HG03342 (cell line): ENCODE results near the gene ISG20L2.
A peak's percentile ranks its signal among the peaks of the same experiment; 100 is the strongest.

Experiments used
- ATAC-seq: cut with Tn5 transposase; IDR thresholded peaks from one replicate; pipeline ENCODE4 v1.9.1; 2021; ENCODE audit warnings: mild to moderate bottlenecking, moderate library complexity; ENCODE audit not compliant: unreplicated experiment

Gene ISG20L2

DNA sequence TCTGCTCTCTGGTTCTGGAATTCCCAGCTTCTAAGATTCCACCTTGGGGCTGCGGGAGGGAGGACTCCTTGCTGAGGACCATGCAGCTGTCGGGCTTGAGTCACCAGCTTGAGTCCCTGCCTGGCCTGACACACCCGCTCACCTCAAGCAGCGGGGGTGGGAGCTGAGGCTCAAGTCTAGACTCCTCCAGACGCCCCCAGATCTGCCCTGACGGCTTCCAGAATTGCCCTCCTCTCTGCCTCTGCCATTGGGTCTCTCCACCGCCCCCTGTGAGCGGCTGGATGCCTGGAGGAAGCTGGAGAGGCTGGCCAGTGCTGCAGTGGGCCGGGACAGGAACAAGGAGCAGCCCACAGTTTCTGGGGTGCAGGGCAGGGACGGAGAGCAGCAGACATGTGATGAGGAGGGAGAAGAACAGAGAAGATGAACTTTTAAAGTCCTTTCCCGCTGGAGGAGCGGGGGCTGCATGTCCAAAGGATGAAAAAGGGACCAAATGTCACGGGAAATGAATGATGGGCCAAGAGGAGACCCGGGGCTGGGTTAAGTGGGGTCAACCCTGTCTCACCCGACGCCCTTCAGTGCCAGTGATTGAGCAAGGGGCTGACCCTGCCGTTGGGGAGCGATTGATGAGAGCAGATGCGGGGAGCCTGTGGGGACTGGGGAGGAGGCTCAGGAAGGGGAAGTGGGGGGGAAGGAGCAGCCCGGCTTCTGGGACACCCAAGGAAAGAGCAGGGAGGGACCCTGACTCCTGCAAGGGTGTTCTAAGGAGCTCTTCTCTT lies 36.7 kb downstream of the ISG20L2 start:
- ATAC-seq, result no peak

DNA sequence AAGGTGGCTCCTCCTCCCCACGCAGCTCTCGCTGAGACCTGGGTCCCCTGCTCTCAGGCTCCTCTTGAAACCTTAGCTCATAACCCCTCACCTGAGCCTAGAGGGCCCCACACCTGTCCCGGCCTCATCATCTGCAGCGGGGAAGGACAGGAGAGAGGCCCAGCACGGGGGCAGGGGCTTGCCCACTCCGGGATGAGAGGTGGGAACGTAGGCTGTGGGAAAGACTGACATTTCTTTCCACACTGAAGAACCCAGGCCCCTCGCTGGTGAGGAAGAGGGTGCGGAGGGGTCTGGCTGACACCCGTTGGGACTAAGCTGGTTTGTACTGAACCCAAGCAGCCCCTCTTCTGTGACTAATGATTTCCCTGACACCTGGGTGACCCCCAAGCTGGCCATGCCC lies 37.4 kb downstream of the ISG20L2 start:
- no peak for ATAC-seq

DNA sequence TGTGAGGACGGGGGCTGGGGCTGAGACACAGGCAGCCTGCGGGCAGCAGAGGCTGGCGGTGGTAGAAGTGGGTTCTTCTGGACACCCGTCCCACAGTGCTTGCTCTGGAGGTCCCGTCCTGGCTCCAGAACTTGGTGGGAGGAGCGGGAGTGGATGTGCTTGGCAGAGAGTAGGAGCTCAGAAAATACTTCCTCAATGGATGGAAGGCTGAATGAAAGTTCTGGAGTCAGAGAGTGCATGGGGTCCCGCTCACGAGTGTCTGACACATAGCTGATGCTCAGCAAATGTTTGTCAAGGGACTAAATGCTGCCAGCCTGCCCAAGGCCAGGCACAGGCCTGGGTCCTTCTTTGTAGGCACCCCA lies 37.9 kb downstream of the ISG20L2 start:
- ATAC-seq, result no peak

DNA sequence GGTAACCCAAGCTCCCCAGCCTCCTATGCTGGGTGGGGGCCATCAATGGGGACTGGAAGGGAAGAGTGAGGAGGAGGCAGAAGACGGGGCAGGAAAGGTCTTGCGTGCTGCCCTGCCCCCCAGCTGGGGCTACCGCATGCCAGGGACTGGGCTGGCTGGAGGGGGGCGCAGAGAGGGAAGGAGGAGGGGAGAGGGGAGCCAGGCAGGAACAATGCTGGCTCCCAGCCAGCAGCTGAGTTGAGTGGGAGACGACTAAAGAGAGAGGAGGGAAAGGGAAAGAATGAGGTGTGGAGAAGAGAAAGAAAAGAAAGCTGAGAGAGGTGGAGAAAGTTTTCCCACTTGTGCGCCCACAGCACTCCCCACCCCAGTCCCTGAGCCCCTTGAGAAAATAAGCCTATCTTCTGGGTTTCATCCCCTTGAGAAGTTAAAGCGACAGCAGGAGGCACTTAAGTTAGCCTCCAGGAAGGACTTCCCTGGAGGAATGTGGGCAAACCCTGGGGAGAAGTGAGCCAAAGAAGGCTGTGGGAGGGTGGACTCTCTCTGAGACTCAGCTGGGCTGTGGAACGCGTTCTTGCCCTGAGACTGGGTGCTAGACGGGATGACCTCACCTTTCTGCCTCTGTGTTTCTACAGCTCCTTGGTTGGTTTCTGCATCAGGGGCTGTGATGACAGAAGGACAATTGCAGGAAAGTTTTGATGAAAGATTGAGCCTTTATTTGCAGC lies 38.5 kb downstream of the ISG20L2 start:
- ATAC-seq, result no peak

DNA sequence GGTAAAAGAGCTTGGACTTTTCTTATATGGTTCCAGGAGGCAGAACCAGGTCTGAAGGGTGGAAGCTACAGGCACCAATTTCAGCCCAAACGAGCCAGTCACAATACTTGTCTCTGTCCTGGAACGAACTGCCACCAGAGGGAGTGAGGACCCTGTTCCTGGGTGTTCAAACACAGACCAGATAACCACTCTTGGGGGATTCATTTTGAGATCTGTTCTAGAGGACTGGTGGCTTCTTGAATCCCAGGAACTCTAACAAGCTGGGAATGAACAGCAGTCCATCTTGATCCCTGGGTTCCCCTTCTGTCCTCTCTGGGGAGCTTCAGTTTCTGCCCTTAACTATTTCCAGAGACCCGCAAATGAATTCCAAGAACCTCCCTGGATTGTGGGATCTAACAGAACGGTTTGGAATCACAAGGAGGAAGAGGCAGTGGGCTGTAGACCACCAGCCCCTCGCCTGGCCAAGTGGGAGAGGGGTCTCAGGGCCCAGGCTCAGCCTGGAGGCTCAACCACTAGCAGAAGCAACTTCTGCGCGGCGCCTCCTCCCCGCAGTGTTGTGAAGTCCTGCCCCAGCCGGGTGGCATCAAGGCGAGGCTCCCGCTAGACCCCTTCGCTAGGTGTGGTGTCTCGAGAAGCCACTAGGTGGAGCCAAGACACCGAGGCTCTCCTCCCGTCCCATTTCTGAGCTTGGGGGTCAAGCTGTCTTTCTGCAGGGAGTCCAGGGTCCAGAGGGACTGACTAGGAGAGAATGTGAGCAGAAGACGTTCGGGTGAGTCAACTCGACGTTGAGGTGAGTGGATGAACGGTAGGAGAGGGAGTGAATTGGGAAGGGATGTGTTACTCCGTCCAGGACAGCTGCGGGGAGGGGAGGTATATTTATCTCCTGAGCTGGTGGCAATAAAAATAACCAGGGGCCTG lies 39.3 kb downstream of the ISG20L2 start:
- ATAC-seq, result peak; percentile 68

DNA sequence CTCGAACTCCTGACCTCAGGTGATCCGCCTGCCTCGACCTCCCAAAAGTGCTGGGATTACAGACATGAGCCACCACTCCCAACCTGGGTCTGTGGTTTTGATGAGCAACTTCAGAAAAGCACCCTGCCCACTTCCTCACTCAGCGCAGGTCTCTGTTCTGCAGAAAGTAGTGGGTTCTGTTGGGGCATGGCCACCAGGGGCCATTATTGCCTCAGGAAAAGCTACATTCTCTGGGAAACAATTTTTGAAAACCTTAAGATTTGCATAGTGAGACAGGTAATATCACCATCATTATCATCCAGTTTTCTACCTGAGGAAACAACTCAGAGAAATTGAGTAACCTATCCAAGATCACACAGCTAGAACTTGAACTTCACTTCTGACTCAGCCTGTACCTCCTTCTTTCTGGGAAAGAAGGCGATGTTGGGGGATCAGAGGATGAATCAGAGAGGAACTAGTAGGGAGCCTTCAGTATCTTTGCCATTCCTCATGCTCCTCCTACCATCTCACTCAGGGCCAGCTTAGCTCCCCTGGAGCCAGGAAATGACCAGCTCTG lies 44.3 kb downstream of the ISG20L2 start:
- no peak for ATAC-seq

DNA sequence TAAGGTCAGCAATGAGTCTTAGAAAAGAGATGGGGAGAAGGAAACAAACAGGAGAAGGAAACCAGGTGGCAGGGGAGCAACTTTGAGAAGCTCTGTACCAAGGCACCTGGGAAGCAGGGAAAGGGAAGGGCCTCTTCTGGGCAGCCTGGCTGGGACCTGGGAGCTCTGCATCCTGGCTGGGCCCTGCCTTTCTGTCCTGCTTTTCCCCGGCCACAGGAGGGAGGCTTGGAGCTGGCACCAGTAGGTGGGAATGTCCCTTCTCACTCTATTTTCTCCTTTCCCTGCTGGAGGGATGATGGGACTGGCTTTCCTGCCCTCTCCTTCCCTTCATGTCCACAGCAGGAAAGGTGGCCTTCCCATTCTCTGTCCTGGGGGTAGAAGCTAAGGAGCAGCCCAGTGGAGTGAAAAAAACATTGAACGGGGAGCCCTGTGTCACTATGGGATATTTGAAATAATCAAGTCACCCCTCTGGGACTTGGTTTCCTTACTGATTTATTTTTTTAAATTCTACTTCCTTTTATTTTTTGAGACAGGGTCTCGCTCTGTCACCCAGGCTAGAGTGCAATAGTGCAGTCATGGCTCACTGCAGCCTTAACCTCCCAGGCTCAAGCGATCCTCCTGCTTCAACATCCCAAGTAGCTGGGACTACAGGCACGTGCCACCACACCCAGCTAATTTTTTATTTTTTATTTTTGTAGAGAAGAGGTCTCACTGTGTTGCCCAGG lies 46.2 kb downstream of the ISG20L2 start:
- ATAC-seq, result no peak

DNA sequence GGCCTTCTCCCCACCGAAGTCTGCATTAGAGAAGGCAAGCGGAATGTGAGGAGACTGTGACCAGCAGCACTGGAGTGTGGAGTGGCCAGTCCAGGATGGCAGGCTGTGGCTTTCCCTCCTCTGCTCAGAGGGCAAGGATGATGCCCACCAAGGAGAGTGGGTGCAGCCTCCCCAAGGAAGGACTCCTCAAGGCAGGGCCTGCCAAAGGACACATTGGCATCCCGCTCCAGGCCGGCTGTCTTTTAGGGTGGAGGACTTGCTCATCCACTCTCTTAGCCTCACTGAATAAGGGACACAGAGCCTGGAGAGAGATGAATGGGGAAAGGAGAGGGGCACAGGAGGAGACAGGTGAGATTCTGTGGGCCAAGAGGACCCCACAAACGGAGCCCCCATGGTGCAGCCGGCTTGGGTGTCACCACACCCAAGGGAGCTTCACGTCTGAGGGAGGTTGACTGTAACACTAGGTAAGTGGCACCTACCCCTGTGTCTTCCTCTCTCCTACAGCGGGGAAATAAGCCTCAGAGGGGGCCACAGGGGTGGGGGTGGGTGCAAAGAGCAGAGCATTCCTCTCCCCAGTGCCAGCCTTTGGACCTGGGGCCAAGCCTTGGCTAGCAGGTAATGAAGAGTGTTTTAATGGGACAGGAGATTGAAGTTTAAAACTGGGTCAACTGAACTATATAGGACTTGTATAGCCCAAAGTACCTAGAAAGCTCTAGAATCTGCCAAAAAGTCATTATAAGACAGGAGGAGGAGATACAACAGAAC lies 47.2 kb downstream of the ISG20L2 start:
- ATAC-seq, result no peak

DNA sequence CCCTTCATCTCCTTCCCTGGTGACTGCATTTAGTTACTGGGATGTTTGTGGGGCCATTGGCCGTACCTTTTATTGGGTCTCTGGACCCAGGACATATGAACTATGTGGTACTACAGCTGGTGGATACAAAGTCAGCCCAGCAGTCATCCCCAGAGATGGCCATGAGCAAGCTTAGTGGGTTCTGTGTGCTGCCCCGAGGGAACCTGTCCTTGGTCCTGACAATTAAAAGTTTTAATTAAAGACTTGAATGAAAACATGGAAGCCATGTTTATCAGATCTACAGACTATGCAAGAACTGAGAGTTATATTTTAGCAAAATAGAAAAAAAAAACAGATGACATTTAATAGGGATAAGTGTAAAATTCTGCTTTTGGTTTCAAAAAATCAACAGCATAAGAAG lies 48.5 kb downstream of the ISG20L2 start:
- ATAC-seq, result no peak

DNA sequence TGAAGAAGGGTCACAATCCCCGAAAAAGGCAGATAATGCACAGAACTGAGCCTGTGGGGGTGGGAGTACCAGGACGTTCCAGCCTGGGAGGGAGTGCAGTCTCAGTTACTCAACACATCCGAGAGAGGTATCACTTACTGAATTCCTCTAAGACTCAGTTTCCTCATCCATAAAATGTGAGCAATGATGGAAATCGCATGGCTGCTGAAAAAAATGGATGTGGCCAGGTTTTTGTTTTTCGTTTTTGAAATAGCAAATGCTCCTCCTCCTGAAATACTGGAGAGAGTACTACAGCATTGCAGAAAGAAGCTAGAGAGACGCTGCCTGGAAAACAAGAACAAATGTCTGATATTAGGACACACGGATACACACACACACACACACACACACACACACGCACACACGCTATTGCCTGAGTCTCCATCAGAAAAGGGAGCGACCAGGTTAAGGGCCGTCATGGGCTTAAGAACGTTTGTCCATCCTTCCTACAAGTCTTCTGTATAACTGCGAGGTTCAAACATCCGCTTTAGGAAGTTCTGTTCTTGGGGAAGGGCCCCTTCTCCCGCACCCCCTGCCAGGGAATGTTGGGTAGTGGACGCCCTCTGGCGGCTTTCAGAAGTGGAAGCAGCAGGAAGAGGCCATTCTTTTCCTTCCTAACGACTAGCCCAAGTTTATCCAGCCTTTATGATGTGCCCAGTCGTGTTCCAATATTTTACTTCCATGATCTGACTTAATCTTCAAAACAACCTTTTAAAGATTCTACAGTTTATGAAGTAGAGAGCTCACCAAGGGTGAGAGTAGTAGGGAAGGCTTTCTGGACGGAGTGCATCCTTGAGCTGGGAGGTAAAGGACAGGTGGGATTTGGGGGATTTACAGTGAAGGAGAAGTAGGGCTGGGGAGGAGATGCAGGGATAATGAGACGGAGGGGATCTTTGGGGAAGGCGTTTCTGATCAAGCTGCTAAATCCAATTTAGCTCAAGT lies 50.7 kb downstream of the ISG20L2 start:
- no peak for ATAC-seq

DNA sequence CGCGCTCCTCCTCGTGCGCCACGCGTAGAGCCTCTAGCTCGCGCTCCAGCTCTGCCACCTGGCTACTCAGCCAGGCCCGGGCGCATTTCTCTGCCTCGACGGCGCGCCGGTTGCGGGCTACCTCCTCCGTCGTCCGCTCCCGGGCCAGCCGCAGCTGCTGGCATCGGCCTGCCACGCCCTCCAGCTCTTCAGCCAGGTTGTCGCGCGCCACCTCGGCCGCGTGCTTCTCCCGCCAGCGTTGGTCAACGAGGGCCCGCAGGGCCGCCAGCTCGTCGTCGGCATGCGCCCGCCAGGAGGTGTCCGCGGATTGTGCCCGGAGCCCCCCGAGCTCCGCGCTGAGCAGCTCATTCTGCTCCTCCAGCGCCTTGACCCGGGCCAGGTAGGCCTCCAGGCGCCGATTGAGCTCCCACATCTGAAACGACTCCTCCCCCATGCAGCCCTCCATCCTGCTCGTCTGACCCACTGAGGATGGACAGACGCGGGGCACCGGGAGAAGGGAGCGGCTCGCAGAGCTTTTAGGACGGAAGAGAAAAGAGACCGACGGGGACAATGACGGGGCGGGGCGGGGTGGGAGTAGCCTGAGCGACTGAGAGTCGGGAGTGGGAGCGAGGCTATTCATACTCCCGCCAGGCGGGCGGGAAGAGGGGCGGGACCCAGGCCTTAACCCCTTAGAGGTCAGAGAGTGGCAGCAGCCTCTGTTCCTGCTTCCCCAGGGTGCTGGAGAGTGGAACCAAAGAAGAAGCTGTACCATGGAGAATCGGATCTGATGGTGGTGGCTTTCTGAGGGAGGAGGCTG lies 51.5 kb downstream of the ISG20L2 start, which contains the start of gene NES:
TSS of gene NES (minus strand) at position 588 of the 796 bp plus-strand sequence. CDS start at position 445, 143 bp downstream.
- ATAC-seq, result no peak

DNA sequence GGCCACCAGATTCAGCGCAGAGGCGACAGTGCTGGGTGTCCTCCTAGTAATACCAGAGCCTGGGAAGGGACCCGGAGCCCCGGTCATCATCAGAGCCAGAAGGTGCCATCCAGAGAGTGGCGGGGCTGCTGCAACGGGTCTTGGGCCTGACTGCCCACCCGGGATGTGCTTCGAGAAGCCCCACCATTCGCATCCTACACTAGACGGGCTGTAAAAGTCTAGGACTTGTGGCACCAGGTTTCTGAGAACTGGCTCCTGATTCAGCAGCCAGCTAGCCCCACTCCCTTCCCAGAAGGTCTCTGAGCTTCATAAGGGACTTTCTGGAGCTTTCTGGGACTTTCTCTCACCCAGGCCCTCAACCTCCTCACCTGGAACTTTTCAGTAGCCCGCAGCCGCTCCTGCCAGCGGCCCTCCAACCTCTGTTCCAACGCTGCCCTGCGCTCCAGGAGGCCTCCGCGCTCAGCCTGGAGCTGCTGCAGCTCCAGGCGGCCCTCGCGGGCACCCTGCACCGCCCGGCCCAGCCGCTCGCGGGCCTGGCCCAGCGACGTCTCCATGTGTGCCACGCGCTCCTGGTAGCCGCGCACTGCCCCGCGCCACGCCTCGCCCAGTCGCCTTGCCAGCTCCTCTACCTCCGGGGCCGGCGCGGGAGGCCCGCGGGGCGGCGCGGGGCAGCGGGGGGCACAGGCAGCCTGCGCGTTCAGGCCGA lies 52.3 kb downstream of the ISG20L2 start:
- no peak for ATAC-seq

DNA sequence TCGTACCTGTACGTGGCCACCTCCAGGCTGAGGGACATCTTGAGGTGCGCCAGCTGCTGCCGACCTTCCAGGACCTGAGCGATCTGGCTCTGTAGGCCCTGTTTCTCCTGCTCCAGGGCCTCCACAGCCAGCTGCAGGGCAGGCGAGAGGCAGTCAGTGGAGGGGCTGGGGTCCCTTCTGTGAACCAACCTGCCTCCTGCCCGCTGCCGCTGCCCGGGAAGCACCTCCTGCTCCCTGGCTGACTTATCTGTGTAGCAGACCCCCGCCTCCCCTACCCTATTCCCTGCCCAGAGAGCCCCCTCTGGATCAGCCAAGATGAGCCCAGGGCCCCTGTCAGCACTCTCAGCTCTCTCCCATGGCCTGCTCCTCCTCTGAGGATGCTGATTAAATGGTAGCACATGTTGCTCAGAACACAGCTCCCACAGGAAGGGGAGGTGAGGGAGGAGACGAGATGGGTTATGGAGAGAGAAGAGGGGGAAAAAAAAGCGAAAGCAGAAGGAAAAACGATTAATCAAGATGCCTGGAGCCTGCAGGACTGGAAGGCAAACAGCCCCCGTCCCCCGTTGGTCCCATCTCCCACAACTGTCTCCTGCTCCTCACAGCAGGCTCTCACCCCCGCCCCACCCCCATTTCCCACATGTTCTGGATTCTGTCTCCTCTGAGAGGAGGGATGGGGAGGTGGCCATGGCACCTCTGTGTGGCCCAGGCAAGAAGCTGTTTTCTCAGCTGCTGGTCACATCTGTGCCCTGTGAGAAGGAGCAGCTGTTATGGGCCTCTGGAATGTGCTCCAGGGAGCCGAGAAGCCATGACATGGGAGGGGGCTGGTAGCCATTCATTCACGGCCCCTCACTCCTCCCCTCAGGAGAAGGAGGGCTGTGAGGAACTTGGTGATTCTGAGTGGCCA lies 53.1 kb downstream of the ISG20L2 start:
- no peak for ATAC-seq

DNA sequence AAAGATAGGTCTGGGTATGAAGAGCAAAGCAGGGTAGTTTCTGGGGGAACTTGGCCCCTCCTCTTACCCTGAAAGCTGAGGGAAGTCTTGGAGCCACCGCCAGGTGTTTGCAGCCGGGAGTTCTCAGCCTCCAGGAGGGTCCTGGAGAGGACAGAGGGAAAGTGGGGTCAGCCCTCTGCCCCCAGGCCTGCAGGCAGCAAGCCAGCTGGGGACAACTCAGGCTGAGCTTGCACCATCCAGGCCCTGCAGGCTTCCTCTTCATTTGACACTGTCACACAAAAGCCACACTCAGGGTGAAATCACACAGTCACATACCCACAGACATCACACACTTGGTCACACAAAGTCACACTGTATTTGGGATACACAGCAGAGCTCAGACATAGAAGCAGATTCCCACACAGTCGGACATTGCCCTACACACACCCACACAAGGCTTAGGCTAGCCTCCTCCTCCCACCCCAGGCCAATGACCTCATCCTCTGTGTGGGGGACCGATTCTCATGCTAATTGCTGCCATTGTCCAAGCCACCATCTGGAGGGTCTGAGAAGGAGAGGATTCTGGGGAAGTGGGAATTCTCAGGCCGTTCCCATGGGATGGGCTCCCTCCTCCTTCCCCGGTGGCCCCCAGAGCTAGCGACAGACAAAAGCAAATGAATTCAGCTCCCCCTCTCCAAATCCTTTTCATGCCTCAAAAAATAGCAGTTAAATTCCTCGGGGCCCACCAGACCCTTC lies 55.0 kb downstream of the ISG20L2 start:
- no peak for ATAC-seq
